ELF-1 (cell line): Measurements from ENCODE around the gene ZNF107.
"Not testable (repeated sequence)": the region's sequence is repeated elsewhere in the genome, so short reads cannot be mapped to it uniquely, and the experiment has no call there.

Source experiments
- DNase-seq: peaks from one replicate; pipeline ENCODE4 v3.0.0-alpha.2; 2016; ENCODE audit warnings: low read depth, low spot score

Gene ZNF107

GRCh38 chr7:64733550-64734240 lies 67.8 kb downstream of the ZNF107 start:
- DNase-seq: no peak

GRCh38 chr7:64736575-64736974 lies 70.6 kb downstream of the ZNF107 start:
- DNase-seq: no peak

DNA sequence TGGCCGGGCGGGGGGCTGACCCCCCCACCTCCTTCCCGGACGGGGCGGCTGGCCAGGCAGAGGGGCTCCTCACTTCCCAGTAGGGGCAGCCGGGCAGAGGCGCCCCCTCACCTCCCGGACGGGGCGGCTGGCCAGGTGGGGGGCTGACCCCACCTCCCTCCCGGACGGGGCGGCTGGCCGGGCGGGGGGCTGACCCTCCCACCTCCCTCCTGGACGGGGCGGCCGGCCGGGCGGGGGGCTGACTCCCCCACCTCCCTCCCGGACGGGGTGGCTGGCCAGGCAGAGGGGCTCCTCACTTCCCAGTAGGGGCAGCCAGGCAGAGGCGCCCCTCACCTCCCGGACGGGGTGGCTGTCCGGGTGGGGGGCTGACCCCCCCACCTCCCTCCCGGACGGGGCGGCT lies 72.5 kb downstream of the ZNF107 start:
- DNase-seq: not testable (repeated sequence)

DNA sequence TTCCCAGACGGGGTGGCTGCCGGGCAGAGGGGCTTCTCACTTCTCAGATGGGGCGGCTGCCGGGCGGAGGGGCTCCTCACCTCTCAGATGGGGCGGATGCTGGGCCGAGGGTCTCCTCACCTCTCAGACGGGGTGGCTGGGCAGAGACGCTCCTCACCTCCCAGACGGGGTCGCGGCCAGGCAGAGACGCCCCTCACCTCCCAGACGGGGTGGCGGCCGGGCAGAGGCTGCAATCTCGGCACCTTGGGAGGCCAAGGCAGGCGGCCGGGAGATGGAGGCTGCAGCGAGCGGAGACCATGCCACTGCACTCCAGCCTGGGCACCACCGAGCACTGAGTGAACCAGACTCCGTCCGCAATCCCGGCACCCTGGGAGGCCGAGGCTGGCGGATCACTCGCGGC lies 73.0 kb downstream of the ZNF107 start:
- not testable (repeated sequence) for DNase-seq

GRCh38 chr7:64744680-64745079 lies 78.7 kb downstream of the ZNF107 start:
- no peak for DNase-seq

DNA sequence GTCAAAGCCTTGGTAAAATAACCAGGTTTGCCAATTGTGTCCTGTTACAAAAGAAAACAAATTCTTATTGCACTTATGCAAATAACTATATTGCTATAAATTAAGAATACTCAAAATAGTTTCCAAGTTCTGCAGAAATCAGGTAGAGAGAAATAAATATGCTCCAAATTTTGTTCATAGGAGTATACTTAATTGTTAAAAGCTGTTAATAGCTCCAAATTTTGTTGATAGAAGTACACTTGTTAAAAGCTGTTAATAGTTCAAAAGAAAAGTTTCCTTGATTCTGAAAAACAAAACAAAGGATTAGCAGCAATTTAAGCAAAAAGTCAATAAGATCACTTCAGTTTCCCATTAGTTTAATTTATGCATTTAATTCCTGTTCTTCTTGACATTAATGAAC lies 81.9 kb downstream of the ZNF107 start:
- DNase-seq: no peak

DNA sequence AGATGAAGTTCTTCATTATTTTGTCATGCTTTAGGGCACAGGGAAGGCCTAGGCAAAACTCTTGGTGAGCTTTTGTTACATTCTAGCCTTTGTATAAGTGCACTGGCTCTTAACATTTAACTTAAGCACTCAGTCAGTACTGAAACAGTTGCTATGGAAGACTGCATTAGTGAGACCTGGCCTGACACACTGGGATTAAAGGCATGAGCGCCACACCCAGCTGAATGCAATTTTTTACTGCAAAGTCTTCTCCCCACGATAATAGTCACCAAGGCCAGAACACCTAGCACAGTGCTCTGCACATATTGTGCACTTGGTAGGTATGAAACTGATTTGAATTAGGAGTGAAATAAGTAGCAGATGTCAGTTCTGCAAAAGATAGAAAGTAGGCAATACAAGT lies 87.1 kb downstream of the ZNF107 start:
- no peak for DNase-seq

DNA sequence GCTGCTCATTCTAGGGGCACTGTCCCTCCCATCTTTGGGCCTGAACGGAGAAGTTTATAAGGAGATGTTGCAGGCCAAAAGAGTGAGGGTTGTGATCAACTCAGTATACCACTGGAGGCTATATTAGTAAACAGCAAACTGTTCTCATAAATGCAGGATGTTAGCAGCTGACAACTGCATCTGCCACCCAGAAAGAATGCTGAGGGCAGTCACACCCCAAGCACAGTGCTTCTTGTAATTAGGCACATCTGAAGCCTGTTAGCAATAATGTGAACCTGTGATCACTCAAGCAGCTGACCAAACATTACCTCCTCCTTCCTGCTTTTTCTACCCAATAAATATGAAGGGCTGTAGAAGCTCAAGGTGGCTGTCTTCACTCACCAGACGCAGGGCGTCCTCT lies 89.9 kb downstream of the ZNF107 start:
- DNase-seq: no peak

- DNase-seq: peak; percentile 14
Observed at GRCh38 chr7:64758151-64758550, 92.2 kb downstream of the ZNF107 start.
